Spleen (tissue), 7 donors: ENCODE measurements around the gene NFIB.

Experiments used
- CTCF ChIP-seq, 11 experiments: fragments of 200-600 bp in 7 of 11; fragments of 450-650 bp in 4 of 11; sonication (generic) in 4 of 11; IDR thresholded peaks in 8 of 11; conservative IDR thresholded peaks in 3 of 11; 1 replicate in 7 of 11; 2 replicates in 4 of 11; pipeline versions ENCODE4 v1.4.0 to v1.8.0; 2016 to 2021; ENCODE audit warnings: antibody characterized with exemption in 11 of 11, inconsistent platforms in 4 of 11, mild to moderate bottlenecking in 1 of 11
- POLR2A ChIP-seq, 3 donors: fragments of 450-650 bp; IDR thresholded peaks; one replicate each; pipeline ENCODE4 v1.5.1; 2017; ENCODE audit warnings: antibody characterized with exemption in 3 of 3, mild to moderate bottlenecking in 1 of 3
- donor health status: DM: no; HTN: no; CAD: no; lungs with moderate emphysema.
- donor health status: DM: no; HTN: no; CAD: no.
- donor health status: DM: no; HTN: no; CAD: no.

- no peak for TF ChIP-seq POLR2A (IDR thresholded peaks at IDR 0.05)
- no peak for TF ChIP-seq CTCF (IDR thresholded peaks at IDR 0.05 in 8 of 11, conservative IDR thresholded peaks at IDR 0.05 in 3 of 11)
Observed at GRCh38 chr9:14058325-14058688, 255.6 kb downstream of the NFIB start.
